ENCODE measurements around the gene RASAL2.

DNA sequence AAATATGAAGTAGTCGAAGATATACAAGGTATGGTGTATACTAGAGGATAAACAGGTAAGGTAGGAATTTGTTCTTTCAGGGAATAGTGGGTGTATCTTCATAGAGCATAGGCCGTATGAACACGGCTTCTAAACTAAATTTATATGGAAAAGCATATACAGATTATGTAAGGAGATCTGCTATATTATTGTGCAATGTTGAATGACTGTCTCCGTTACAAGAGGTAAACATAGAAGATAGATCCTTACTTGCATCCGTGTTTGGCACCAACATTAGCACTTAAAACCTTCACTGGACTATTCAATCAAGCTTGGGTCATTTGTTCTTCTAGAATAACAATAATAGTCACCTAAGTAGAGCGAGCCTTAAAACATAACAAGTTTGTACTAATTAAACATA, 357.0 kb downstream of the RASAL2 start:
- TF ChIP-seq RFX5 (IDR thresholded peaks at IDR 0.05) (no peak), RAD21 (conservative IDR thresholded peaks at IDR 0.05 in 1 of 2, IDR thresholded peaks at IDR 0.05 in 1 of 2) (no peak), CEBPB (IDR thresholded peaks at IDR 0.05) (no peak), NFE2L2 (conservative IDR thresholded peaks at IDR 0.05; ENCODE audit: low read length) (no peak), HOXA7 (CRISPR knock-in tag; IDR thresholded peaks at IDR 0.05) (no peak), CHD2 (IDR thresholded peaks at IDR 0.05; ENCODE audit: low read length, partially characterized antibody) (no peak), POLR2A (IDR thresholded peaks at IDR 0.05; ENCODE audit: low read length) (no peak), MAFK (IDR thresholded peaks at IDR 0.05; ENCODE audit: partially characterized antibody) (no peak), JUN (IDR thresholded peaks at IDR 0.05) (no peak)
- TF ChIP-seq, protein P1, sequence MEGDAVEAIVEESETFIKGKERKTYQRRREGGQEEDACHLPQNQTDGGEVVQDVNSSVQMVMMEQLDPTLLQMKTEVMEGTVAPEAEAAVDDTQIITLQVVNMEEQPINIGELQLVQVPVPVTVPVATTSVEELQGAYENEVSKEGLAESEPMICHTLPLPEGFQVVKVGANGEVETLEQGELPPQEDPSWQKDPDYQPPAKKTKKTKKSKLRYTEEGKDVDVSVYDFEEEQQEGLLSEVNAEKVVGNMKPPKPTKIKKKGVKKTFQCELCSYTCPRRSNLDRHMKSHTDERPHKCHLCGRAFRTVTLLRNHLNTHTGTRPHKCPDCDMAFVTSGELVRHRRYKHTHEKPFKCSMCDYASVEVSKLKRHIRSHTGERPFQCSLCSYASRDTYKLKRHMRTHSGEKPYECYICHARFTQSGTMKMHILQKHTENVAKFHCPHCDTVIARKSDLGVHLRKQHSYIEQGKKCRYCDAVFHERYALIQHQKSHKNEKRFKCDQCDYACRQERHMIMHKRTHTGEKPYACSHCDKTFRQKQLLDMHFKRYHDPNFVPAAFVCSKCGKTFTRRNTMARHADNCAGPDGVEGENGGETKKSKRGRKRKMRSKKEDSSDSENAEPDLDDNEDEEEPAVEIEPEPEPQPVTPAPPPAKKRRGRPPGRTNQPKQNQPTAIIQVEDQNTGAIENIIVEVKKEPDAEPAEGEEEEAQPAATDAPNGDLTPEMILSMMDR (IDR thresholded peaks at IDR 0.05), result no peak
- TF ChIP-seq, protein P2, sequence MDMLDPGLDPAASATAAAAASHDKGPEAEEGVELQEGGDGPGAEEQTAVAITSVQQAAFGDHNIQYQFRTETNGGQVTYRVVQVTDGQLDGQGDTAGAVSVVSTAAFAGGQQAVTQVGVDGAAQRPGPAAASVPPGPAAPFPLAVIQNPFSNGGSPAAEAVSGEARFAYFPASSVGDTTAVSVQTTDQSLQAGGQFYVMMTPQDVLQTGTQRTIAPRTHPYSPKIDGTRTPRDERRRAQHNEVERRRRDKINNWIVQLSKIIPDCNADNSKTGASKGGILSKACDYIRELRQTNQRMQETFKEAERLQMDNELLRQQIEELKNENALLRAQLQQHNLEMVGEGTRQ (IDR thresholded peaks at IDR 0.05), result no peak
- TF ChIP-seq, protein P3, sequence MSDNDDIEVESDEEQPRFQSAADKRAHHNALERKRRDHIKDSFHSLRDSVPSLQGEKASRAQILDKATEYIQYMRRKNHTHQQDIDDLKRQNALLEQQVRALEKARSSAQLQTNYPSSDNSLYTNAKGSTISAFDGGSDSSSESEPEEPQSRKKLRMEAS (IDR thresholded peaks at IDR 0.05), result no peak

Measured in A549 (cell line).